ENCODE data around the gene KRTAP2-1. TPM values are rescaled to one million over a fixed set of nuclear protein-coding genes. Genes with fewer than 3 reads are reported as not detected.
A peak's percentile ranks its signal among the peaks of the same experiment; 100 is the strongest.

The KRTAP2-1 gene
- total and polyA plus RNA-seq, 4 experiments from 2014 or later = not detected

GRCh38 chr17:41018541-41018940, 28.6 kb downstream of the KRTAP2-1 start:
- peaks cover 0 to 6% (median 3%) of the 10 kb centered on the region in 8 donors for H3K9me3 Mint-ChIP-seq
- ChIA-PET CTCF (ENCODE audit: partially characterized antibody) (no interaction called here), POLR2A (ENCODE audit: partially characterized antibody) (no interaction called here)
- no peaks in the 10 kb centered on the region for H3K36me3 Mint-ChIP-seq
- no peak overlapping the region for H3K27ac ChIP-seq (ENCODE audit: low read depth, low read length)
- peak overlapping the region in 1 of 7 donors; percentile 66 for H3K27ac Mint-ChIP-seq
- no peaks in the 10 kb centered on the region for H3K27me3 ChIP-seq (ENCODE audit: insufficient read depth, low read length)
- no peak for DNase-seq
- H3K36me3 ChIP-seq (ENCODE audit: insufficient read depth, low read length) = no peaks in the 10 kb centered on the region
- no peaks in the 10 kb centered on the region for H3K9me3 ChIP-seq (ENCODE audit: control insufficient read depth in 1 of 2, low read length in 2 of 2)
- H3K27me3 Mint-ChIP-seq = peaks cover 7 to 8% of the 10 kb centered on the region in 2 donors
- intact Hi-C loops (cut with micrococcal nuclease) = no loop called here
- H3K4me1 ChIP-seq (ENCODE audit: insufficient read depth, low read length) = no peaks in the 10 kb centered on the region
- no peak overlapping the region for H3K4me3 Mint-ChIP-seq
- no peak overlapping the region for H3K4me3 ChIP-seq (ENCODE audit: low read length in 2 of 2)
- H3K4me1 Mint-ChIP-seq = no peaks in the 10 kb centered on the region

- no peak overlapping the region for H3K4me3 ChIP-seq (ENCODE audit: low read length in 2 of 2)
- Mint-ChIP-seq H3K4me1 (no peaks in the 10 kb centered on the region), H3K27me3 (peaks cover 7 to 8% of the 10 kb centered on the region in 2 donors), H3K9me3 (peaks cover 0 to 5% (median 3%) of the 10 kb centered on the region in 8 donors), H3K36me3 (no peaks in the 10 kb centered on the region), H3K27ac (no peak overlapping the region), H3K4me3 (no peak overlapping the region)
- H3K27me3 ChIP-seq (ENCODE audit: insufficient read depth, low read length) = no peaks in the 10 kb centered on the region
- no peaks in the 10 kb centered on the region for H3K4me1 ChIP-seq (ENCODE audit: insufficient read depth, low read length)
- intact Hi-C loops (cut with micrococcal nuclease) = no loop called here
- POLR2A ChIA-PET (ENCODE audit: partially characterized antibody) = no interaction called here
- no peak overlapping the region for H3K27ac ChIP-seq (ENCODE audit: low read depth, low read length)
- CTCF ChIA-PET (ENCODE audit: partially characterized antibody) = no interaction called here
- H3K36me3 ChIP-seq (ENCODE audit: insufficient read depth, low read length) = no peaks in the 10 kb centered on the region
- no peaks in the 10 kb centered on the region for H3K9me3 ChIP-seq (ENCODE audit: control insufficient read depth in 1 of 2, low read length in 2 of 2)
- no peak for DNase-seq
These were observed 30.4 kb downstream of the KRTAP2-1 start for GRCh38 chr17:41016578-41017215.

GRCh38 chr17:41015454-41015853, 31.7 kb downstream of the KRTAP2-1 start:
- DNase-seq = no peak
- Histone ChIP-seq H3K36me3 (ENCODE audit: insufficient read depth, low read length) (no peaks in the 10 kb centered on the region), H3K27ac (ENCODE audit: low read depth, low read length) (no peak overlapping the region), H3K4me3 (ENCODE audit: low read length in 2 of 2) (no peak overlapping the region), H3K4me1 (ENCODE audit: insufficient read depth, low read length) (no peaks in the 10 kb centered on the region), H3K9me3 (ENCODE audit: control insufficient read depth in 1 of 2, low read length in 2 of 2) (no peaks in the 10 kb centered on the region), H3K27me3 (ENCODE audit: insufficient read depth, low read length) (no peaks in the 10 kb centered on the region)
- H3K27me3 Mint-ChIP-seq = peaks cover 5 to 7% of the 10 kb centered on the region in 2 donors
- intact Hi-C loops (cut with micrococcal nuclease) = no loop called here
- ChIA-PET POLR2A (ENCODE audit: partially characterized antibody) (no interaction called here), CTCF (ENCODE audit: partially characterized antibody) (no interaction called here)
- H3K4me3 Mint-ChIP-seq = no peak overlapping the region
- no peak overlapping the region for H3K27ac Mint-ChIP-seq
- peaks cover 0 to 2% (median 0%) of the 10 kb centered on the region in 8 donors for H3K9me3 Mint-ChIP-seq
- H3K4me1 Mint-ChIP-seq = no peaks in the 10 kb centered on the region
- H3K36me3 Mint-ChIP-seq = no peaks in the 10 kb centered on the region

- Histone ChIP-seq H3K27me3 (ENCODE audit: insufficient read depth, low read length) (no peaks in the 10 kb centered on the region), H3K4me3 (ENCODE audit: low read length in 2 of 2) (no peak overlapping the region), H3K9me3 (ENCODE audit: control insufficient read depth in 1 of 2, low read length in 2 of 2) (no peaks in the 10 kb centered on the region), H3K36me3 (ENCODE audit: insufficient read depth, low read length) (no peaks in the 10 kb centered on the region), H3K27ac (ENCODE audit: low read depth, low read length) (no peak overlapping the region), H3K4me1 (ENCODE audit: insufficient read depth, low read length) (no peaks in the 10 kb centered on the region)
- intact Hi-C loops (cut with micrococcal nuclease) = no loop called here
- Mint-ChIP-seq H3K9me3 (peaks cover 0 to 2% (median 0%) of the 10 kb centered on the region in 8 donors), H3K27me3 (peaks cover 5 to 7% of the 10 kb centered on the region in 2 donors), H3K27ac (no peak overlapping the region), H3K4me3 (no peak overlapping the region), H3K36me3 (no peaks in the 10 kb centered on the region), H3K4me1 (no peaks in the 10 kb centered on the region)
- DNase-seq = no peak
- ChIA-PET CTCF (ENCODE audit: partially characterized antibody) (interaction anchor here (0.7 to 0.9 kb wide), 2 partner anchors 10 to 649 kb away, joined by 3 read pairs; no protein-coding TSS in a partner anchor), POLR2A (ENCODE audit: partially characterized antibody) (no interaction called here)
These were observed 33.5 kb downstream of the KRTAP2-1 start for GRCh38 chr17:41013606-41014005.

GRCh38 chr17:41013181-41013580, 33.9 kb downstream of the KRTAP2-1 start:
- H3K9me3 Mint-ChIP-seq = peaks cover 0 to 2% (median 0%) of the 10 kb centered on the region in 8 donors
- H3K4me1 Mint-ChIP-seq = no peaks in the 10 kb centered on the region
- ChIA-PET POLR2A (ENCODE audit: partially characterized antibody) (no interaction called here), CTCF (ENCODE audit: partially characterized antibody) (no interaction called here)
- no peak overlapping the region for H3K27ac Mint-ChIP-seq
- H3K27ac ChIP-seq (ENCODE audit: low read depth, low read length) = no peak overlapping the region
- no peak for DNase-seq
- H3K36me3 Mint-ChIP-seq = no peaks in the 10 kb centered on the region
- no peaks in the 10 kb centered on the region for H3K36me3 ChIP-seq (ENCODE audit: insufficient read depth, low read length)
- H3K27me3 ChIP-seq (ENCODE audit: insufficient read depth, low read length) = no peaks in the 10 kb centered on the region
- intact Hi-C loops (cut with micrococcal nuclease) = no loop called here
- peaks cover 5 to 7% of the 10 kb centered on the region in 2 donors for H3K27me3 Mint-ChIP-seq
- no peaks in the 10 kb centered on the region for H3K4me1 ChIP-seq (ENCODE audit: insufficient read depth, low read length)
- H3K9me3 ChIP-seq (ENCODE audit: control insufficient read depth in 1 of 2, low read length in 2 of 2) = no peaks in the 10 kb centered on the region
- no peak overlapping the region for H3K4me3 ChIP-seq (ENCODE audit: low read length in 2 of 2)
- no peak overlapping the region for H3K4me3 Mint-ChIP-seq

GRCh38 chr17:41012326-41013120, 34.6 kb downstream of the KRTAP2-1 start:
- CTCF ChIA-PET (ENCODE audit: partially characterized antibody) = no interaction called here

GRCh38 chr17:41010441-41010840, 36.7 kb downstream of the KRTAP2-1 start:
- no peak overlapping the region for H3K4me3 ChIP-seq (ENCODE audit: low read length in 2 of 2)
- Mint-ChIP-seq H3K36me3 (no peaks in the 10 kb centered on the region), H3K4me3 (no peak overlapping the region), H3K4me1 (no peaks in the 10 kb centered on the region), H3K9me3 (no peaks in the 10 kb centered on the region), H3K27me3 (peaks cover 1 to 7% of the 10 kb centered on the region in 2 donors), H3K27ac (no peak overlapping the region)
- H3K27ac ChIP-seq (ENCODE audit: low read depth, low read length) = no peak overlapping the region
- no peaks in the 10 kb centered on the region for H3K9me3 ChIP-seq (ENCODE audit: control insufficient read depth in 1 of 2, low read length in 2 of 2)
- no peaks in the 10 kb centered on the region for H3K36me3 ChIP-seq (ENCODE audit: insufficient read depth, low read length)
- no peaks in the 10 kb centered on the region for H3K27me3 ChIP-seq (ENCODE audit: insufficient read depth, low read length)
- no peaks in the 10 kb centered on the region for H3K4me1 ChIP-seq (ENCODE audit: insufficient read depth, low read length)
- DNase-seq = no peak
- intact Hi-C loops (cut with micrococcal nuclease) = no loop called here
- ChIA-PET CTCF (ENCODE audit: partially characterized antibody) (no interaction called here), POLR2A (ENCODE audit: partially characterized antibody) (no interaction called here)

More at GRCh38 chr17:41012326-41013120, 34.6 kb downstream of the KRTAP2-1 start:
- intact Hi-C loops (cut with micrococcal nuclease) = no loop called here
- Histone ChIP-seq H3K9me3 (ENCODE audit: control insufficient read depth in 1 of 2, low read length in 2 of 2) (no peaks in the 10 kb centered on the region), H3K27me3 (ENCODE audit: insufficient read depth, low read length) (no peaks in the 10 kb centered on the region), H3K36me3 (ENCODE audit: insufficient read depth, low read length) (no peaks in the 10 kb centered on the region), H3K27ac (ENCODE audit: low read depth, low read length) (no peak overlapping the region), H3K4me3 (ENCODE audit: low read length in 2 of 2) (no peak overlapping the region), H3K4me1 (ENCODE audit: insufficient read depth, low read length) (no peaks in the 10 kb centered on the region)
- H3K36me3 Mint-ChIP-seq = no peaks in the 10 kb centered on the region
- H3K27me3 Mint-ChIP-seq = peaks cover 5 to 7% of the 10 kb centered on the region in 2 donors
- no peak overlapping the region for H3K4me3 Mint-ChIP-seq
- no peak overlapping the region for H3K27ac Mint-ChIP-seq
- DNase-seq = no peak
- POLR2A ChIA-PET (ENCODE audit: partially characterized antibody) = no interaction called here
- no peaks in the 10 kb centered on the region for H3K4me1 Mint-ChIP-seq
- H3K9me3 Mint-ChIP-seq = peaks cover 0 to 2% (median 0%) of the 10 kb centered on the region in 8 donors

Data from CD4-positive, alpha-beta memory T cell (primary cell).